CD4-positive, alpha-beta T cell (primary cell): ENCODE data around the gene STRA6. TPM values are rescaled to one million over a fixed set of nuclear protein-coding genes. Genes with fewer than 3 reads are reported as not detected.

ENCODE experiments used
- ATAC-seq: fragments of 200-7000 bp; cut with Tn5 transposase; one replicate; pipeline ENCODE4 v1.10.0; 2022; ENCODE audit warnings: mild to moderate bottlenecking; ENCODE audit not compliant: poor library complexity
- CTCF ChIA-PET: fragments of 350-600 bp; sonication (Branson Sonifier 250); formaldehyde crosslinking; loops from one replicate; lab custom pipeline; 2021; ENCODE audit warnings: antibody characterized with exemption, inconsistent platforms; lab: Charles Lee
- POLR2A ChIA-PET: fragments of 350-600 bp; sonication (Branson Sonifier 250); formaldehyde crosslinking; loops from one replicate; lab custom pipeline; 2021; ENCODE audit warnings: antibody characterized with exemption, inconsistent platforms; lab: Charles Lee
- DNase-seq, 14 experiments: peaks; one replicate each; pipeline ENCODE4 v3.0.0-alpha.2; 2013 to 2020; ENCODE audit warnings: mixed read lengths in 2 of 14
- H3K27ac ChIP-seq, 2 donors: one replicate each; pipeline versions ENCODE4 v1.5.1 to v1.7.0; 2013; ENCODE audit warnings: low read length in 2 of 2, low read depth in 1 of 2, mild to moderate bottlenecking in 1 of 2
- H3K27me3 ChIP-seq, 2 experiments: 1 replicate in 1 of 2; 2 replicates in 1 of 2; pipeline versions ENCODE4 v1.6.1 to v1.7.0; 2013; ENCODE audit warnings: low read length in 2 of 2, control low read depth in 1 of 2, mild to moderate bottlenecking in 1 of 2, moderate library complexity in 1 of 2; ENCODE audit not compliant: insufficient read depth in 2 of 2, control insufficient read depth in 1 of 2
- H3K36me3 ChIP-seq: one replicate; pipeline ENCODE4 v1.6.1; 2013; ENCODE audit warnings: low read length, control low read depth; ENCODE audit not compliant: insufficient read depth
- H3K4me1 ChIP-seq: one replicate; pipeline ENCODE4 v1.6.1; 2013; ENCODE audit warnings: low read length, control low read depth; ENCODE audit not compliant: insufficient read depth
- H3K4me3 ChIP-seq: one replicate; pipeline ENCODE4 v1.5.1; 2013; ENCODE audit warnings: mild to moderate bottlenecking, low read length, moderate library complexity
- H3K9me3 ChIP-seq, 2 experiments: 1 replicate in 1 of 2; 2 replicates in 1 of 2; pipeline versions ENCODE4 v1.6.1 to v1.7.0; 2013; ENCODE audit warnings: low read length in 2 of 2, mild to moderate bottlenecking in 2 of 2, control low read depth in 1 of 2, moderate library complexity in 1 of 2; ENCODE audit not compliant: control insufficient read depth in 1 of 2, insufficient read depth in 1 of 2
- H3K27ac Mint-ChIP-seq: one replicate; pipeline ENCODE4 v1.8.0; 2020; ENCODE audit warnings: mixed read lengths
- H3K27me3 Mint-ChIP-seq: one replicate; pipeline ENCODE4 v1.8.0; 2021; ENCODE audit warnings: mixed read lengths
- H3K36me3 Mint-ChIP-seq: one replicate; pipeline ENCODE4 v1.8.0; 2021; ENCODE audit warnings: low read depth, mixed read lengths
- H3K4me1 Mint-ChIP-seq: one replicate; pipeline ENCODE4 v1.8.0; 2021; ENCODE audit warnings: low read depth, mixed read lengths
- H3K4me3 Mint-ChIP-seq: one replicate; pipeline ENCODE4 v1.8.0; 2020; ENCODE audit warnings: mild to moderate bottlenecking, mixed read lengths
- H3K9me3 Mint-ChIP-seq: one replicate; pipeline ENCODE4 v1.8.0; 2020; ENCODE audit warnings: mixed read lengths
- intact Hi-C, 2 experiments: fragments of 100-400 bp; cut with DNase I in 1 of 2; cut with micrococcal nuclease in 1 of 2; formaldehyde crosslinking; loops; one replicate each; pipeline versions ENCODE4 v1.15.1 to v1.9.0; 2023 to 2025; cut with DNase I, micrococcal nuclease
- total RNA-seq, 174 experiments: library from RNA in 2 of 174; stranded (reverse) in 2 of 174; gene quantifications; one replicate each; pipeline ENCODE4 v1.2.3 and lab custom pipeline; 2021 to 2026
- TF ChIP-seq, protein P1 (sequence below): fragments of 200-600 bp; IDR thresholded peaks from one replicate; pipeline ENCODE4 v1.8.0; 2022; ENCODE audit warnings: antibody characterized with exemption, mild to moderate bottlenecking

STRA6 gene
- total RNA-seq, 2 experiments from 2014 or later: not detected

DNA sequence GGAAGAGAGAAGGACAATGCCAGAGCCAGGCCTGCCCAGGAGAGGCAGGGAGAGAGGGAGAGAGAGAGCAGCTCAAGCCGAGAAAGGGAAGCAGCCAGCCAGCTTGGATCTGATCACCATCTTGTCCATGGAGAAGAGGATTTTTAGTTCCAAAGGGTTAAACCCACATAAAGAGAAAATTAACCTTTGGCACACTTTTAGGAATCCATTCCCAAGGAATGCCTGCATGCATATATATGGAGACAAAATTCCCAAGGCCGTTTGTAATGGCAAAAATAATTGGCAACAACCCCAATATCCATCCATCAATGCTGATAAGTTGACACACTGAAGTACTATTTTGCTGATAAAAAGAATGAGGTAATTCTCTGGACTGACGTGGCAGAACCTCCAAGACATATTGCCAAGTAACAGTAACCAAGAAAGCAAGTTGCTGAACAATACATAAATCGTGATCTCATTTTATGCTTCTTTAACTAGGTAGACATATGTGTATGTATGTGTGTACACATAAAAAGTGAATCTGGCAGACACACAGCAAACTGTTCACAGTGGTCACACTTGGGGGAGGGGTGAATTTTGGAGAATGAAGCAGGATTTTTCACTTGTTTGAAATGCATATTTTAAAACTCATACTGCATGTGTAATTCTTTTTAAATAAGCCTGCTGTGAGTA, 7.5 kb upstream of the STRA6 start:
- ATAC-seq (no peak), DNase-seq (no peak)
- intact Hi-C loops: no loop called here
- Histone ChIP-seq H3K4me1 (no peaks in the 10 kb centered on the region), H3K9me3 (no peaks in the 10 kb centered on the region), H3K27me3 (no peaks in the 10 kb centered on the region), H3K27ac (no peak overlapping the region), H3K36me3 (no peaks in the 10 kb centered on the region), H3K4me3 (no peak overlapping the region)
- H3K27me3 Mint-ChIP-seq: peaks cover 12% of the 10 kb centered on the region
- no peaks in the 10 kb centered on the region for H3K9me3 Mint-ChIP-seq
- no peak overlapping the region for H3K4me3 Mint-ChIP-seq
- no peaks in the 10 kb centered on the region for H3K36me3 Mint-ChIP-seq
- POLR2A ChIA-PET: no interaction called here
- H3K27ac Mint-ChIP-seq: no peak overlapping the region
- CTCF ChIA-PET: no interaction called here
- TF ChIP-seq, protein P1, sequence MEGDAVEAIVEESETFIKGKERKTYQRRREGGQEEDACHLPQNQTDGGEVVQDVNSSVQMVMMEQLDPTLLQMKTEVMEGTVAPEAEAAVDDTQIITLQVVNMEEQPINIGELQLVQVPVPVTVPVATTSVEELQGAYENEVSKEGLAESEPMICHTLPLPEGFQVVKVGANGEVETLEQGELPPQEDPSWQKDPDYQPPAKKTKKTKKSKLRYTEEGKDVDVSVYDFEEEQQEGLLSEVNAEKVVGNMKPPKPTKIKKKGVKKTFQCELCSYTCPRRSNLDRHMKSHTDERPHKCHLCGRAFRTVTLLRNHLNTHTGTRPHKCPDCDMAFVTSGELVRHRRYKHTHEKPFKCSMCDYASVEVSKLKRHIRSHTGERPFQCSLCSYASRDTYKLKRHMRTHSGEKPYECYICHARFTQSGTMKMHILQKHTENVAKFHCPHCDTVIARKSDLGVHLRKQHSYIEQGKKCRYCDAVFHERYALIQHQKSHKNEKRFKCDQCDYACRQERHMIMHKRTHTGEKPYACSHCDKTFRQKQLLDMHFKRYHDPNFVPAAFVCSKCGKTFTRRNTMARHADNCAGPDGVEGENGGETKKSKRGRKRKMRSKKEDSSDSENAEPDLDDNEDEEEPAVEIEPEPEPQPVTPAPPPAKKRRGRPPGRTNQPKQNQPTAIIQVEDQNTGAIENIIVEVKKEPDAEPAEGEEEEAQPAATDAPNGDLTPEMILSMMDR: no peak
- H3K4me1 Mint-ChIP-seq: no peaks in the 10 kb centered on the region

DNA sequence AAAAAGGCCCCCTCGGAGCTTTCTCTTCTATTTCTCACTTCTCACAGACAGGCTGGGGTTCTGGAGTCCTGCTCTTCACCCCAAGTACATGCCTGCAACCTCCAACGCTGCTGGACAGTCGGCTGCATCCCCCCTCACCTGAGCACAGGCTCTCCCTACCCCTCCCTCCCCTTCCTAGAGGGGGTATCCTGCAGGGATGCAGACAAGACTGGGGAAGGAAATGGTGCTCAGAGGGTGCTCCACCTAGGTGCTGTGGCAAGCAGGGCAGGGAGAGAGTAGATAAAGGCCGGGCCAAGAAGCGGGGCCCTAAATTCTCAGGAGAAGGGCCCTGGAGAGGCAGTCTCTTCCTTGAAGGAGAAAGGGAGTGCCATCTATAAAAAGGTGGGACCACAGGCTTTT, 7.0 kb upstream of the STRA6 start:
- TF ChIP-seq, protein P1: no peak
- no peaks in the 10 kb centered on the region for H3K4me1 Mint-ChIP-seq
- ChIA-PET CTCF (no interaction called here), POLR2A (no interaction called here)
- intact Hi-C loops: no loop called here
- Histone ChIP-seq H3K36me3 (no peaks in the 10 kb centered on the region), H3K9me3 (no peaks in the 10 kb centered on the region), H3K27me3 (no peaks in the 10 kb centered on the region), H3K4me1 (no peaks in the 10 kb centered on the region), H3K27ac (no peak overlapping the region), H3K4me3 (no peak overlapping the region)
- H3K36me3 Mint-ChIP-seq: no peaks in the 10 kb centered on the region
- peaks cover 12% of the 10 kb centered on the region for H3K27me3 Mint-ChIP-seq
- H3K4me3 Mint-ChIP-seq: no peak overlapping the region
- no peaks in the 10 kb centered on the region for H3K9me3 Mint-ChIP-seq
- H3K27ac Mint-ChIP-seq: no peak overlapping the region
- DNase-seq: no peak
- ATAC-seq: no peak

DNA sequence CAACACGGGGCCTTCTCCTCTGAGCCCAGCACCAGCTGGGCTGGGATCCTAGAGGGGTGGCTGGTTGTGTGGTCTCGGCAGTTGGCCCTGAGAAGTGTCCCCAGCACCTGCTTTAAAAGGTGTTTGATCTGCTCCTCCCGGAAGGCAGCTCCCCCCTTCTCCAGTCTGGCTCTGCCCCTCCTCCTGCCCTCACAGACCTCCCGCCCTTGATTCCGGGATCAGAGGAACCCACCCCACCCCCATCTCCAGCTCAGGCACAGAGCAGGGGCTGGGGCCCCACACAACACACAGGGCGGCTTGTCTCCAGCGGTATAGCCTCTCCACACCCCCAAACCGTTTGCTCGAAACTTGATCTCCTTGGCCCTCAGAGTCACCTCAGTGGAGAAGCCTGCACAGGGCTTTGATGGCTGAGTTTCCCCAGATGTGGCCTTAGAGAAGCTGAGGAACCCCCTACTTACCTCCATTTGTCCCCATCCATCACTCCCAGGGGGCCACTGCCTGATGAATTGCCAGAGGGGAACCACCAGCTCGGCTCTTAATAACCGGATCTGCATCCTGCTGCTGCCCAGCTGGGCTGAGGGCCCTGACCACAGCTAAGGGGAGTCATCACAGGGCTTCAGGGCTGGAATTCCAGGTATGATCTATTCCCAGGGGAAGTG, 6.4 kb upstream of the STRA6 start:
- Mint-ChIP-seq H3K4me1 (no peaks in the 10 kb centered on the region), H3K27me3 (peaks cover 12% of the 10 kb centered on the region), H3K4me3 (no peak overlapping the region), H3K36me3 (no peaks in the 10 kb centered on the region), H3K27ac (no peak overlapping the region), H3K9me3 (no peaks in the 10 kb centered on the region)
- ChIA-PET POLR2A (no interaction called here), CTCF (no interaction called here)
- no peak for DNase-seq
- TF ChIP-seq, protein P1: no peak
- Histone ChIP-seq H3K36me3 (no peaks in the 10 kb centered on the region), H3K27ac (no peak overlapping the region), H3K4me1 (no peaks in the 10 kb centered on the region), H3K27me3 (peaks cover 0 to under 1% of the 10 kb centered on the region in 2 experiments), H3K9me3 (no peaks in the 10 kb centered on the region), H3K4me3 (no peak overlapping the region)
- intact Hi-C loops: no loop called here
- no peak for ATAC-seq
